SH-SY5Y (cell line): ENCODE measurements around the gene LHFPL3.

Experiments used
- GATA2 ChIP-seq: IDR thresholded peaks from 2 replicates; pipeline ENCODE4 v1.6.1; 2011; ENCODE audit warnings: mild to moderate bottlenecking, low read depth, low read length
- GATA3 ChIP-seq: IDR thresholded peaks from 2 replicates; pipeline ENCODE4 v1.6.1; 2011; ENCODE audit warnings: low read depth, mild to moderate bottlenecking, low read length, moderate library complexity

- TF ChIP-seq GATA3 (no peak), GATA2 (no peak)
These were observed 594.0 kb downstream of the LHFPL3 start for GRCh38 chr7:104922182-104923009.
